ENCODE measurements around the gene SGK1.

- TF ChIP-seq CTCF (IDR thresholded peaks at IDR 0.05; ENCODE audit: low read depth, low read length): no peak
- TF ChIP-seq EZH2phosphoT487 (IDR thresholded peaks at IDR 0.05; ENCODE audit: low read depth): no peak
Observed at GRCh38 chr6:134166511-134167261, 151.2 kb downstream of the SGK1 start.
